ENCODE results near the gene RBM4. TPM values are rescaled to one million over a fixed set of nuclear protein-coding genes. Genes with fewer than 3 reads are reported as not detected.

Gene RBM4
- total and polyA plus RNA-seq, 9 of the 15 experiments (the other 6 are each of a cell fraction or from before 2014, with no cell fraction given): 81.6 to 233 (median 122) TPM

GRCh38 chr11:66694732-66695207 is 56.3 kb downstream of the RBM4 start (continued):
- TF ChIP-seq, protein P1, sequence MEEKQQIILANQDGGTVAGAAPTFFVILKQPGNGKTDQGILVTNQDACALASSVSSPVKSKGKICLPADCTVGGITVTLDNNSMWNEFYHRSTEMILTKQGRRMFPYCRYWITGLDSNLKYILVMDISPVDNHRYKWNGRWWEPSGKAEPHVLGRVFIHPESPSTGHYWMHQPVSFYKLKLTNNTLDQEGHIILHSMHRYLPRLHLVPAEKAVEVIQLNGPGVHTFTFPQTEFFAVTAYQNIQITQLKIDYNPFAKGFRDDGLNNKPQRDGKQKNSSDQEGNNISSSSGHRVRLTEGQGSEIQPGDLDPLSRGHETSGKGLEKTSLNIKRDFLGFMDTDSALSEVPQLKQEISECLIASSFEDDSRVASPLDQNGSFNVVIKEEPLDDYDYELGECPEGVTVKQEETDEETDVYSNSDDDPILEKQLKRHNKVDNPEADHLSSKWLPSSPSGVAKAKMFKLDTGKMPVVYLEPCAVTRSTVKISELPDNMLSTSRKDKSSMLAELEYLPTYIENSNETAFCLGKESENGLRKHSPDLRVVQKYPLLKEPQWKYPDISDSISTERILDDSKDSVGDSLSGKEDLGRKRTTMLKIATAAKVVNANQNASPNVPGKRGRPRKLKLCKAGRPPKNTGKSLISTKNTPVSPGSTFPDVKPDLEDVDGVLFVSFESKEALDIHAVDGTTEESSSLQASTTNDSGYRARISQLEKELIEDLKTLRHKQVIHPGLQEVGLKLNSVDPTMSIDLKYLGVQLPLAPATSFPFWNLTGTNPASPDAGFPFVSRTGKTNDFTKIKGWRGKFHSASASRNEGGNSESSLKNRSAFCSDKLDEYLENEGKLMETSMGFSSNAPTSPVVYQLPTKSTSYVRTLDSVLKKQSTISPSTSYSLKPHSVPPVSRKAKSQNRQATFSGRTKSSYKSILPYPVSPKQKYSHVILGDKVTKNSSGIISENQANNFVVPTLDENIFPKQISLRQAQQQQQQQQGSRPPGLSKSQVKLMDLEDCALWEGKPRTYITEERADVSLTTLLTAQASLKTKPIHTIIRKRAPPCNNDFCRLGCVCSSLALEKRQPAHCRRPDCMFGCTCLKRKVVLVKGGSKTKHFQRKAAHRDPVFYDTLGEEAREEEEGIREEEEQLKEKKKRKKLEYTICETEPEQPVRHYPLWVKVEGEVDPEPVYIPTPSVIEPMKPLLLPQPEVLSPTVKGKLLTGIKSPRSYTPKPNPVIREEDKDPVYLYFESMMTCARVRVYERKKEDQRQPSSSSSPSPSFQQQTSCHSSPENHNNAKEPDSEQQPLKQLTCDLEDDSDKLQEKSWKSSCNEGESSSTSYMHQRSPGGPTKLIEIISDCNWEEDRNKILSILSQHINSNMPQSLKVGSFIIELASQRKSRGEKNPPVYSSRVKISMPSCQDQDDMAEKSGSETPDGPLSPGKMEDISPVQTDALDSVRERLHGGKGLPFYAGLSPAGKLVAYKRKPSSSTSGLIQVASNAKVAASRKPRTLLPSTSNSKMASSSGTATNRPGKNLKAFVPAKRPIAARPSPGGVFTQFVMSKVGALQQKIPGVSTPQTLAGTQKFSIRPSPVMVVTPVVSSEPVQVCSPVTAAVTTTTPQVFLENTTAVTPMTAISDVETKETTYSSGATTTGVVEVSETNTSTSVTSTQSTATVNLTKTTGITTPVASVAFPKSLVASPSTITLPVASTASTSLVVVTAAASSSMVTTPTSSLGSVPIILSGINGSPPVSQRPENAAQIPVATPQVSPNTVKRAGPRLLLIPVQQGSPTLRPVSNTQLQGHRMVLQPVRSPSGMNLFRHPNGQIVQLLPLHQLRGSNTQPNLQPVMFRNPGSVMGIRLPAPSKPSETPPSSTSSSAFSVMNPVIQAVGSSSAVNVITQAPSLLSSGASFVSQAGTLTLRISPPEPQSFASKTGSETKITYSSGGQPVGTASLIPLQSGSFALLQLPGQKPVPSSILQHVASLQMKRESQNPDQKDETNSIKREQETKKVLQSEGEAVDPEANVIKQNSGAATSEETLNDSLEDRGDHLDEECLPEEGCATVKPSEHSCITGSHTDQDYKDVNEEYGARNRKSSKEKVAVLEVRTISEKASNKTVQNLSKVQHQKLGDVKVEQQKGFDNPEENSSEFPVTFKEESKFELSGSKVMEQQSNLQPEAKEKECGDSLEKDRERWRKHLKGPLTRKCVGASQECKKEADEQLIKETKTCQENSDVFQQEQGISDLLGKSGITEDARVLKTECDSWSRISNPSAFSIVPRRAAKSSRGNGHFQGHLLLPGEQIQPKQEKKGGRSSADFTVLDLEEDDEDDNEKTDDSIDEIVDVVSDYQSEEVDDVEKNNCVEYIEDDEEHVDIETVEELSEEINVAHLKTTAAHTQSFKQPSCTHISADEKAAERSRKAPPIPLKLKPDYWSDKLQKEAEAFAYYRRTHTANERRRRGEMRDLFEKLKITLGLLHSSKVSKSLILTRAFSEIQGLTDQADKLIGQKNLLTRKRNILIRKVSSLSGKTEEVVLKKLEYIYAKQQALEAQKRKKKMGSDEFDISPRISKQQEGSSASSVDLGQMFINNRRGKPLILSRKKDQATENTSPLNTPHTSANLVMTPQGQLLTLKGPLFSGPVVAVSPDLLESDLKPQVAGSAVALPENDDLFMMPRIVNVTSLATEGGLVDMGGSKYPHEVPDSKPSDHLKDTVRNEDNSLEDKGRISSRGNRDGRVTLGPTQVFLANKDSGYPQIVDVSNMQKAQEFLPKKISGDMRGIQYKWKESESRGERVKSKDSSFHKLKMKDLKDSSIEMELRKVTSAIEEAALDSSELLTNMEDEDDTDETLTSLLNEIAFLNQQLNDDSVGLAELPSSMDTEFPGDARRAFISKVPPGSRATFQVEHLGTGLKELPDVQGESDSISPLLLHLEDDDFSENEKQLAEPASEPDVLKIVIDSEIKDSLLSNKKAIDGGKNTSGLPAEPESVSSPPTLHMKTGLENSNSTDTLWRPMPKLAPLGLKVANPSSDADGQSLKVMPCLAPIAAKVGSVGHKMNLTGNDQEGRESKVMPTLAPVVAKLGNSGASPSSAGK (IDR thresholded peaks at IDR 0.05): no peak
- TF ChIP-seq, protein P2, sequence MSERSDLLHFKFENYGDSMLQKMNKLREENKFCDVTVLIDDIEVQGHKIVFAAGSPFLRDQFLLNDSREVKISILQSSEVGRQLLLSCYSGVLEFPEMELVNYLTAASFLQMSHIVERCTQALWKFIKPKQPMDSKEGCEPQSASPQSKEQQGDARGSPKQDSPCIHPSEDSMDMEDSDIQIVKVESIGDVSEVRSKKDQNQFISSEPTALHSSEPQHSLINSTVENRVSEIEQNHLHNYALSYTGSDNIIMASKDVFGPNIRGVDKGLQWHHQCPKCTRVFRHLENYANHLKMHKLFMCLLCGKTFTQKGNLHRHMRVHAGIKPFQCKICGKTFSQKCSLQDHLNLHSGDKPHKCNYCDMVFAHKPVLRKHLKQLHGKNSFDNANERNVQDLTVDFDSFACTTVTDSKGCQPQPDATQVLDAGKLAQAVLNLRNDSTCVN (CRISPR knock-in tag; IDR thresholded peaks at IDR 0.05): no peak
- TF ChIP-seq, protein P3, sequence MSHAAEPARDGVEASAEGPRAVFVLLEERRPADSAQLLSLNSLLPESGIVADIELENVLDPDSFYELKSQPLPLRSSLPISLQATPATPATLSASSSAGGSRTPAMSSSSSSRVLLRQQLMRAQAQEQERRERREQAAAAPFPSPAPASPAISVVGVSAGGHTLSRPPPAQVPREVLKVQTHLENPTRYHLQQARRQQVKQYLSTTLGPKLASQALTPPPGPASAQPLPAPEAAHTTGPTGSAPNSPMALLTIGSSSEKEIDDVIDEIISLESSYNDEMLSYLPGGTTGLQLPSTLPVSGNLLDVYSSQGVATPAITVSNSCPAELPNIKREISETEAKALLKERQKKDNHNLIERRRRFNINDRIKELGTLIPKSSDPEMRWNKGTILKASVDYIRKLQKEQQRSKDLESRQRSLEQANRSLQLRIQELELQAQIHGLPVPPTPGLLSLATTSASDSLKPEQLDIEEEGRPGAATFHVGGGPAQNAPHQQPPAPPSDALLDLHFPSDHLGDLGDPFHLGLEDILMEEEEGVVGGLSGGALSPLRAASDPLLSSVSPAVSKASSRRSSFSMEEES (CRISPR knock-in tag; IDR thresholded peaks at IDR 0.05): no peak
- TF ChIP-seq, protein P4, sequence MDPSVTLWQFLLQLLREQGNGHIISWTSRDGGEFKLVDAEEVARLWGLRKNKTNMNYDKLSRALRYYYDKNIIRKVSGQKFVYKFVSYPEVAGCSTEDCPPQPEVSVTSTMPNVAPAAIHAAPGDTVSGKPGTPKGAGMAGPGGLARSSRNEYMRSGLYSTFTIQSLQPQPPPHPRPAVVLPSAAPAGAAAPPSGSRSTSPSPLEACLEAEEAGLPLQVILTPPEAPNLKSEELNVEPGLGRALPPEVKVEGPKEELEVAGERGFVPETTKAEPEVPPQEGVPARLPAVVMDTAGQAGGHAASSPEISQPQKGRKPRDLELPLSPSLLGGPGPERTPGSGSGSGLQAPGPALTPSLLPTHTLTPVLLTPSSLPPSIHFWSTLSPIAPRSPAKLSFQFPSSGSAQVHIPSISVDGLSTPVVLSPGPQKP (CRISPR knock-in tag; IDR thresholded peaks at IDR 0.05): no peak
- TF ChIP-seq TAF9B (IDR thresholded peaks at IDR 0.05; ENCODE audit: partially characterized antibody): no peak
- TF ChIP-seq HDAC8 (tag; IDR thresholded peaks at IDR 0.05): no peak
- TF ChIP-seq ZNF507 (tag; conservative IDR thresholded peaks at IDR 0.05): no peak
- TF ChIP-seq ZBTB8A (IDR thresholded peaks at IDR 0.05; ENCODE audit: partially characterized antibody): no peak
- 0 out of 2 replicates have a peak, but pooled peaks have one; percentile 35 for TF ChIP-seq CHD2 (IDR thresholded peaks at IDR 0.05; ENCODE audit: low read depth, low read length)
- TF ChIP-seq ZNF41 (CRISPR knock-in tag; conservative IDR thresholded peaks at IDR 0.05): no peak
